ENCODE data around the gene BIN1. TPM values are rescaled to one million over a fixed set of nuclear protein-coding genes. Genes with fewer than 3 reads are reported as not detected.
A peak's percentile ranks its signal among the peaks of the same experiment; 100 is the strongest.

Gene BIN1
- total RNA-seq, 2 experiments from 2014 or later: 55.4 to 58.2 TPM

DNA sequence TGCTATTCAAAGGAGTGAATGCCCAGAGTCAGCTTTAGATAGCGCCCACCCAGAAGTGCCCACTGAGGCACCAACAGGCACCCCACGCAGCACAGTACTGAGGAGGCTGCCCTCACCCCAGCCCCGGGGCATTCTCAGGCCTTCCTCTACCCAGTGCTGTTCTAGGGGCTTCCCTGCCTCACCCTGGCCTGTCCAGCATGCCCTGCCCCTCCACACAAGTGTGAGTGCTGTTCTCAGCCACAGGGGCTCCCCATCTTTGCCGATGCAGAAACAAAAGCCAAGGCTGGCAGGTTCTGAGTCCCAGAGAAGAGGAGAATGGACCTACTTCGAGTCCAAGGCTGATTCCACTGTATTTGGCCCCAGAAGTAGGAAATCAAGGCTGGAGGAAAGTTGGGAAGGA lies 15.8 kb downstream of the BIN1 start:
- DNase-seq: no peak
- ChIA-PET POLR2A (no interaction called here), CTCF (no interaction called here)
- Mint-ChIP-seq H3K4me3 (no peak overlapping the region), H3K27ac (no peak overlapping the region), H3K36me3 (no peaks in the 10 kb centered on the region), H3K27me3 (peaks cover 6% of the 10 kb centered on the region), H3K9me3 (no peaks in the 10 kb centered on the region), H3K4me1 (ENCODE audit: low read depth) (no peaks in the 10 kb centered on the region)
- intact Hi-C loops (cut with micrococcal nuclease): no loop called here

- CTCF ChIA-PET: no interaction called here
- DNase-seq: no peak
- Mint-ChIP-seq H3K4me1 (ENCODE audit: low read depth) (no peaks in the 10 kb centered on the region), H3K9me3 (no peaks in the 10 kb centered on the region), H3K27me3 (peaks cover 6% of the 10 kb centered on the region), H3K4me3 (no peak overlapping the region), H3K27ac (no peak overlapping the region), H3K36me3 (no peaks in the 10 kb centered on the region)
- POLR2A ChIA-PET: no interaction called here
- intact Hi-C loops (cut with micrococcal nuclease): no loop called here
These were observed 16.5 kb downstream of the BIN1 start for GRCh38 chr2:127090281-127091120.

- H3K27me3 Mint-ChIP-seq: peaks cover 6% of the 10 kb centered on the region
- H3K9me3 Mint-ChIP-seq: no peaks in the 10 kb centered on the region
- no peak overlapping the region for H3K27ac Mint-ChIP-seq
- ChIA-PET CTCF (interaction anchor here (0.9 kb wide), 1 partner anchor 22 kb away, joined by 3 read pairs; no protein-coding TSS in a partner anchor), POLR2A (interaction anchor here (1.0 kb wide), 1 partner anchor 9 kb away, joined by 4 read pairs; no protein-coding TSS in a partner anchor)
- no peaks in the 10 kb centered on the region for H3K36me3 Mint-ChIP-seq
- intact Hi-C loops (cut with micrococcal nuclease): loop anchor here (10.0 kb wide), 1 partner anchor 935 kb away; the partner anchor contains the start of gene SAP130
- no peak overlapping the region for H3K4me3 Mint-ChIP-seq
- no peak for DNase-seq
- peaks cover 4% of the 10 kb centered on the region for H3K4me1 Mint-ChIP-seq (ENCODE audit: low read depth)
These were observed 17.3 kb downstream of the BIN1 start for GRCh38 chr2:127089478-127090235.

DNA sequence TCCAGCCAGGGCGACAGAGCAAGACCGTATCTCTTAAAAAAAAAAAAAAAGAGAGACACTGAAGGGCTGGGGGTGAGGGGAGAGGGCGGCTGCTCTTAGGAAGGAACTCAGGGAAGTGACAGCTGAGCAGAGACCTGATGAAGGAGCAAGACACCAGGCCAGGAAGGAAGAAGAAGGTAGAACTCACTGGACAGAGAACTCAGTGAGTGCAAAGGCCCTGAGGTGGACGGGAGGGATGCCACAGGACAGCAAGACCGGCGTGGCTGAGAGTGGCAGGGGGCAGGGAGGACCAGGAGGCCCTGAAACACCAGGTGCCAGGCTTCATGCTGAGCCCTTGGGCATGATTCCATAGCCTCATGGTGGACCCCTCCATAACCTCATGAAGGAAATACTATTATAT lies 18.2 kb downstream of the BIN1 start:
- ChIA-PET POLR2A (no interaction called here), CTCF (no interaction called here)
- Mint-ChIP-seq H3K27me3 (peaks cover 5% of the 10 kb centered on the region), H3K36me3 (no peaks in the 10 kb centered on the region), H3K4me1 (ENCODE audit: low read depth) (peaks cover 12% of the 10 kb centered on the region), H3K27ac (no peak overlapping the region), H3K4me3 (no peak overlapping the region), H3K9me3 (no peaks in the 10 kb centered on the region)
- no peak for DNase-seq
- intact Hi-C loops (cut with micrococcal nuclease): loop anchor here (10.0 kb wide), 1 partner anchor 936 kb away; the partner anchor contains the start of gene SAP130

DNA sequence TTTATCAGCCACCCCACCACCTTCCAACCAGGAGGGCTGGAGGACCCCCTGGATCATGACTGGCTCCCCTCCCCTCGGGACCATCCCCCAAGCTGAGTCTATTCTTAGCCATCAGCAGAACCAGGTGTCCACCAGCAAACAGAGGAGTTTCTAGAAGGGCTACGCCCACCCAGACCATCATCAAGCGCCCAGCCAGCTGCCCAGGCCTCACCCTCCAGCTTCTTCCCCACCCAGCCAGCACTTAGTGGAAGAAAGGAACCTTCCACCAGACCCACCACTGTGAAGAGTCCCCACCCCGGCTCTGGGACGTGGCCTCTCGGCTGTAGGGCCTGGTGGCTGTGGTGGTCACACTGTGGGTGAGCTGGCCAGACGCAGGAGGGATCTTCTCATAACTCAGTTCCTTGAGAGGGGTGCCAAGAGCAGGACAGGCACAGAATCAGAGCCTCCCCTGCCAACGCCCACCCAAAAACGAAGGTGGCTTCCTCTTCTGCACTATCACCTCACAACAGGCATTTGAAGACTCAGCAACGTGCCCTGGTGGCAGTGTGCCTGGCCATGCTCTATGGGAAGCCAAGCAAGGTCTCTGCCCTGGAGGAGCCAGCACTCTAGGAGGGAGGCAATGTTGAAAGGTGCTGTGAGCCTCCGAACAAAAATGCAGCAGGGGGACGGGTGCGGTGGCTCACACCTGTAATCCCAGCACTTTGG lies 19.0 kb downstream of the BIN1 start:
- POLR2A ChIA-PET: no interaction called here
- no peak overlapping the region for H3K27ac Mint-ChIP-seq
- intact Hi-C loops (cut with micrococcal nuclease): loop anchor here (10.0 kb wide), 1 partner anchor 937 kb away; the partner anchor contains the start of gene SAP130
- DNase-seq: no peak
- CTCF ChIA-PET: no interaction called here
- H3K4me1 Mint-ChIP-seq (ENCODE audit: low read depth): peaks cover 12% of the 10 kb centered on the region
- no peaks in the 10 kb centered on the region for H3K9me3 Mint-ChIP-seq
- H3K27me3 Mint-ChIP-seq: peaks cover 3% of the 10 kb centered on the region
- no peaks in the 10 kb centered on the region for H3K36me3 Mint-ChIP-seq
- no peak overlapping the region for H3K4me3 Mint-ChIP-seq

- Mint-ChIP-seq H3K4me1 (ENCODE audit: low read depth) (peaks cover 16% of the 10 kb centered on the region), H3K27ac (no peak overlapping the region), H3K9me3 (no peaks in the 10 kb centered on the region), H3K4me3 (no peak overlapping the region), H3K27me3 (peaks cover 3% of the 10 kb centered on the region), H3K36me3 (no peaks in the 10 kb centered on the region)
- ChIA-PET CTCF (interaction anchor here (1.8 kb wide), 1 partner anchor 19 kb away, joined by 7 read pairs; no protein-coding TSS in a partner anchor), POLR2A (interaction anchor here (0.8 kb wide), 1 partner anchor 17 kb away, joined by 3 read pairs; no protein-coding TSS in a partner anchor)
- DNase-seq: no peak
- intact Hi-C loops (cut with micrococcal nuclease): loop anchor here (10.0 kb wide), 1 partner anchor 938 kb away; the partner anchor contains the start of gene SAP130
These were observed 19.8 kb downstream of the BIN1 start for GRCh38 chr2:127086990-127087790.

DNA sequence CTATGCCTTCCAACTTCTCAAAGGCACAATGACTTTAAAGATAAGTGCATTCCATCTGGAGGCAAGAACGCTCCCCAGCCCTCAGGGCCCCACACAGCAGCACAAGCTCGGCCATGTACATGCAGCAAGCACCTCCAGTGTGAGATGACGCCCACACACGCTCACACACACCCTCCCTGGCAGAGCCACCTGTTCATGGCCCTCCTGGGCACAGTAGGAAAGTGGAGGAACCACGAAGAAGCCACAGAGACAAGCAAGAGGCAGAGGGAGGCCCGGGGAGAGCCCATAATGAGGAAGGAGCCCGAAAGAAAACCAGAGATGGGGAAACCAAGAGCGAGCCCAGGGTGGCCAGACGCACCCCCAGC lies 21.7 kb downstream of the BIN1 start:
- POLR2A ChIA-PET: interaction anchor here (1.3 kb wide), 1 partner anchor 209 kb away, joined by 3 read pairs; the partner anchor contains the start of gene ERCC3
- Mint-ChIP-seq H3K27ac (no peak overlapping the region), H3K4me1 (ENCODE audit: low read depth) (peaks cover 24% of the 10 kb centered on the region), H3K27me3 (peaks cover 3% of the 10 kb centered on the region), H3K9me3 (no peaks in the 10 kb centered on the region), H3K4me3 (no peak overlapping the region), H3K36me3 (no peaks in the 10 kb centered on the region)
- peak; percentile 34 for DNase-seq
- intact Hi-C loops (cut with micrococcal nuclease): loop anchor here (10.0 kb wide), 1 partner anchor 940 kb away; the partner anchor contains the start of gene SAP130
- CTCF ChIA-PET: interaction anchor here (1.8 kb wide), 1 partner anchor 17 kb away, joined by 7 read pairs; no protein-coding TSS in a partner anchor

GRCh38 chr2:127084611-127085316 lies 22.2 kb downstream of the BIN1 start:
- Mint-ChIP-seq H3K4me3 (no peak overlapping the region), H3K27me3 (peaks cover 3% of the 10 kb centered on the region), H3K27ac (peak overlapping the region; percentile 42), H3K4me1 (ENCODE audit: low read depth) (peaks cover 29% of the 10 kb centered on the region), H3K9me3 (no peaks in the 10 kb centered on the region), H3K36me3 (no peaks in the 10 kb centered on the region)
- intact Hi-C loops (cut with micrococcal nuclease): loop anchor here (5.0 to 10.0 kb wide), 3 partner anchors 303 to 940 kb away; partner anchors contain the start of genes GYPC, MAP3K2 and SAP130
- ChIA-PET POLR2A (interaction anchor here (1.3 kb wide), 1 partner anchor 209 kb away, joined by 3 read pairs; the partner anchor contains the start of gene ERCC3), CTCF (interaction anchor here (0.9 to 1.8 kb wide), 3 partner anchors 16 to 19 kb away, joined by 3 to 7 read pairs (median 4); no protein-coding TSS in a partner anchor)
- DNase-seq: peak; percentile 45

DNA sequence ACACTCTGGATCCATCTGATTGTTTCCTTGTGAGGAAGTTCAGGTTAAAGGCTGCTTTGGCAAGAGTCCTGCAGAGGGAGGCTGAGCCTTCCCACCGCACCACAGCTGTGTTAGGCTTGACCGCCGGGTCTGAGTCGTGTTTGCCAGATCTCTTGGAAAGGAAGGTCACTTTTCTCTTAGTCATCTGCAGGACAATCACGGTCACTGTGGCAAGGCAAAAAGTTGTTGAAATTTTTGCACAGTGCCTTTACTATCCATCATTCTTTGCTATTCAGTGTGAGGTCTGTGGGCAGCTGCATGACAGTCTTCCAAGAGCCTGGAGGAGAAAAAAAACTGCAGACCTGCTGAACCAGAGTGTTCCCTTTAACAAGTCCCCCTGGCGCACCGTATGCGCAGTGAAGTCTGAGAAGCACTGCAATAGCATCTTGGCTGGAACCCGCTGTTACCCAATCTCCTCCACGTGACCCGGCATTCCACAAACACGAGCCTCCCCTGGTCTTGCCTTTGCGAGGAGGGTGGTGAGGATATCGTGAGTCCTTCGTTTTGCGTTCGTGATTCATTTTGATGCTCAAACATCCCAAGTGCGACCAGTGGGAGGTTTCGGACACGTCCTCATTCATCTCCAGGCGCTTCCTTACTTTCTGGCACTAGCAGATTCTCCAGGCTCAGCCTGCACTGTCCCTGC lies 23.0 kb downstream of the BIN1 start:
- Mint-ChIP-seq H3K36me3 (no peaks in the 10 kb centered on the region), H3K27me3 (peaks cover 3% of the 10 kb centered on the region), H3K27ac (no peak overlapping the region), H3K4me1 (ENCODE audit: low read depth) (peaks cover 37% of the 10 kb centered on the region), H3K4me3 (no peak overlapping the region), H3K9me3 (no peaks in the 10 kb centered on the region)
- intact Hi-C loops (cut with micrococcal nuclease): loop anchor here (5.0 to 10.0 kb wide), 3 partner anchors 303 to 941 kb away; partner anchors contain the start of genes GYPC, MAP3K2 and SAP130
- no peak for DNase-seq
- ChIA-PET POLR2A (no interaction called here), CTCF (interaction anchor here (0.9 to 1.0 kb wide), 2 partner anchors 16 to 18 kb away, joined by 3 to 4 read pairs; no protein-coding TSS in a partner anchor)

- ChIA-PET CTCF (no interaction called here), POLR2A (interaction anchor here (1.5 kb wide), 1 partner anchor 14 kb away, joined by 7 read pairs; no protein-coding TSS in a partner anchor)
- intact Hi-C loops (cut with micrococcal nuclease): loop anchor here (5.0 to 10.0 kb wide), 3 partner anchors 304 to 942 kb away; partner anchors contain the start of genes GYPC, MAP3K2 and SAP130
- no peak overlapping the region for H3K27ac Mint-ChIP-seq
- no peaks in the 10 kb centered on the region for H3K36me3 Mint-ChIP-seq
- H3K4me1 Mint-ChIP-seq (ENCODE audit: low read depth): peaks cover 46% of the 10 kb centered on the region
- no peaks in the 10 kb centered on the region for H3K27me3 Mint-ChIP-seq
- no peaks in the 10 kb centered on the region for H3K9me3 Mint-ChIP-seq
- no peak for DNase-seq
- no peak overlapping the region for H3K4me3 Mint-ChIP-seq
These were observed 24.0 kb downstream of the BIN1 start for GRCh38 chr2:127082974-127083373.

Measured in activated CD4-positive, alpha-beta memory T cell treated with anti-CD3 and anti-CD28 coated beads for 36 hours (primary cell).